Epithelial cell of esophagus (primary cell): ENCODE measurements around the gene MTA3.
A peak's percentile ranks its signal among the peaks of the same experiment; 100 is the strongest.
"Not testable (repeated sequence)": the region's sequence is repeated elsewhere in the genome, so short reads cannot be mapped to it uniquely, and the experiment has no call there.

Source experiments
- DNase-seq: peaks from one replicate; pipeline ENCODE4 v3.0.0; 2010; ENCODE audit warnings: low read depth
- H3K4me3 ChIP-seq: 2 replicates; pipeline ENCODE4 v1.5.1; 2011; ENCODE audit warnings: mild to moderate bottlenecking, low read length, control low read depth
- TF ChIP-seq, protein P1 (sequence below): IDR thresholded peaks from 2 replicates; pipeline ENCODE4 v1.5.1; 2011; ENCODE audit warnings: low read depth, mild to moderate bottlenecking, low read length, control low read depth, inconsistent platforms; ENCODE audit not compliant: insufficient read depth; ENCODE audit errors: missing control alignments

Gene MTA3

DNA sequence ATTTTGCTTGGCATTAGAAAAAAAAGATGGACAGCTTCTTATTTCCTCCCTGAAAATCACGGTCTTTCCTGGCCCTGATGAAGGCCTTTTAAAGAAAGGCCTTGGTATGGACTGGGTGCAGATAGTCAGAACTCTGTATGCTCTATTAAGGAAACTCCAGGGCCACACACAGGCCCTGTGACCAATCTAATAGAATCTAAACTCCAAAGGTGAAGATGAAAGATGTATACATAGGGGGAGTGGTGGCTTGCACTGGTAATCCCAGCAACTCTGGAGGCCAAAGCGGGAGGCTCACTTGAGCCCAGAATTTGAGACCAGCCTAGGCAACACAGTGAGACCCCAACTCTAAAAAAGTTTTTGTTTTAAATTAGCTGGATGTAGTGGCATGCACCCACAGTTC, 158.2 kb downstream of the MTA3 start:
- no peak for DNase-seq
- no peak overlapping the region for H3K4me3 ChIP-seq
- TF ChIP-seq, protein P1, sequence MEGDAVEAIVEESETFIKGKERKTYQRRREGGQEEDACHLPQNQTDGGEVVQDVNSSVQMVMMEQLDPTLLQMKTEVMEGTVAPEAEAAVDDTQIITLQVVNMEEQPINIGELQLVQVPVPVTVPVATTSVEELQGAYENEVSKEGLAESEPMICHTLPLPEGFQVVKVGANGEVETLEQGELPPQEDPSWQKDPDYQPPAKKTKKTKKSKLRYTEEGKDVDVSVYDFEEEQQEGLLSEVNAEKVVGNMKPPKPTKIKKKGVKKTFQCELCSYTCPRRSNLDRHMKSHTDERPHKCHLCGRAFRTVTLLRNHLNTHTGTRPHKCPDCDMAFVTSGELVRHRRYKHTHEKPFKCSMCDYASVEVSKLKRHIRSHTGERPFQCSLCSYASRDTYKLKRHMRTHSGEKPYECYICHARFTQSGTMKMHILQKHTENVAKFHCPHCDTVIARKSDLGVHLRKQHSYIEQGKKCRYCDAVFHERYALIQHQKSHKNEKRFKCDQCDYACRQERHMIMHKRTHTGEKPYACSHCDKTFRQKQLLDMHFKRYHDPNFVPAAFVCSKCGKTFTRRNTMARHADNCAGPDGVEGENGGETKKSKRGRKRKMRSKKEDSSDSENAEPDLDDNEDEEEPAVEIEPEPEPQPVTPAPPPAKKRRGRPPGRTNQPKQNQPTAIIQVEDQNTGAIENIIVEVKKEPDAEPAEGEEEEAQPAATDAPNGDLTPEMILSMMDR: no peak

DNA sequence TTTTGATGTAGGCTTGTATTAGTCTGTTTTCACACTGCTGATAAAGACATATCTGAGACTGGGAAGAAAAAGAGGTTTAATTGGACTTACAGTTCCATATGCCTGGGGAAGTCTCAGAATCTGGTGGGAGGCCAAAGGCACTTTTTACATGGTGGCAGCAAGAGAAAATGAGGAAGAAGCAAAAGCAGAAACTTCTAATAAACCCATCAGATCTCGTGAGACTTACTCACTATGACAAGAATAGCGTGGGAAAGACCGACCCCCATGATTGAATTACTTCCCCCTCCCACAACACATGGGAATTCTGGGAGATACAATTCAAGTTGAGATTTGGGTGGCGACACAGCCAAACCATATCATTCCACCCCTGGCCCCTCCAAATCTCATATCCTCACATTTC, 162.9 kb downstream of the MTA3 start:
- H3K4me3 ChIP-seq: not testable (repeated sequence)

DNA sequence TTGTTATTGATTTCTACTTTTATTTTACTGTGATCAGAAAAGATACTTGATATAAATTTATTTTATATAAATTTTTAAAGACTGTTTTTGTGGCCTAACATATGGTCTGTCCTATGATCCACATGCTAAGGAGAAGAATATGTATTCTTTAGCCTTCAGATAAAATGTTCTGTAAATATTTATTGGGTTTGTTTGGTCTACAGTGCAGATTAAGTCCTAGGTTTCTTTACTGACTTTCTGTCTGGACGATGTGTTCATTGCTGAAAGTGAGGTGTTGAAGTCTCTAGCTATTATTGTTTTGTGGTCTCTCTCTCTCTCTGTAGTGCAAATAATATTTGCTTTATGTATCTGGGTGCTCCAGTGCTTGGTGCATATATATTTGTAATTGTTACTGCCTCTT, 165.4 kb downstream of the MTA3 start:
- no peak overlapping the region for H3K4me3 ChIP-seq
- DNase-seq: no peak
- TF ChIP-seq, protein P1: no peak

More for the DNA sequence above, 162.9 kb downstream of the MTA3 start:
- not testable (repeated sequence) for DNase-seq

DNA sequence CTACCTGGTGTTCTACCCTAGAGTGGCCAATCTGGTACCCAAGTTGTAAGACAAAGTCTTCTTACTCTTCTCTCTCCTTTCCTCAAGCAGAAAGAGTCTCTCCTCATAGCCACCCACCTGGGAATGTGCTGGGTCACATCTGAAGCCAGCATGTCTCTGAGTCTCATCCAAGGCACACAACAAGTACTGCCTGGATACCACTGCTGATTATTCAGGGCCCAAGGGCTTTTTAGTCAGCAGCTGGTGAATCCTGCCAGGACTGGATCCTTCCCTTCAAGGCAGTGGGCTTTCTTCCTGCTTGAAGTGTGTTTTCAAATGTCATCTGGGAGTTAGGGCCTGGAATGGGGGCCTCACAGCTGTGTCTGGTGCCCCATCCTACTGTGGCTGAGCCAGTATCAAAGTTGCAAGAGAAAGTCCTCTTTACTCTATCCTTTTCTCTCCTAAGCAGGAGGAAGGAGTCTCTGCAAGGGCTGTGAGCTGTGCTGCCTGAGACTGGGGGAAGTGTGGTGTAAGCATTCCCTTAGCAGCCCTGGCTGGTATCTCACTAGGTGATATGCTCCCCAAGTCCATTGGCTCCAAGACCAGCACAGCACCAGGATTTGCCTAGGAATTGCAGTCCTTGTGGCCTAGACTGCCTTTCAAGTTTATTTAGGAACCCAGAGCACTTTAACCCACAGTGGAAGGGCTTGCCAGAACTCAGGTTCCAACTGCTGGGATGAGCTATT, 168.3 kb downstream of the MTA3 start:
- TF ChIP-seq, protein P1: no peak
- peak; percentile 30 for DNase-seq
- no peak overlapping the region for H3K4me3 ChIP-seq

DNA sequence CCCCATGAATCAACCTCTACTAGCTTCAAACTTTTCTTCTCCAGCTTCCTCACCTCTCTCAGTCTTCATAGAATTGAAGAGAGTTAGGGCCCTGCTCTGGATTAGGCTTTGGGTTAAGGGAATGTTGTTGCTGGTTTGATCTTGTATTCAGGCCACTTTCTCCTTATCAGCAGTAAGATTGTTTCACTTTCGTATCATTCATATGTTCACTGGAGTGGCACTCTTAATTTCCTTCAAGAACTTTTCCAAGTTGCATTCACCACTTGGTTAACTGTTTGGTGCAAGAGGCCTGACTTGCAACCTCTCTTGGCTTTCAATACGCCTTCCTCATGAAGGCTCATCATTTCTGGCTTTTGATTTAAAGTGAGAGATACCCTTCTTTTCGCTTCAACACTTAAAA, 172.7 kb downstream of the MTA3 start:
- no peak overlapping the region for H3K4me3 ChIP-seq
- TF ChIP-seq, protein P1: no peak
- no peak for DNase-seq

DNA sequence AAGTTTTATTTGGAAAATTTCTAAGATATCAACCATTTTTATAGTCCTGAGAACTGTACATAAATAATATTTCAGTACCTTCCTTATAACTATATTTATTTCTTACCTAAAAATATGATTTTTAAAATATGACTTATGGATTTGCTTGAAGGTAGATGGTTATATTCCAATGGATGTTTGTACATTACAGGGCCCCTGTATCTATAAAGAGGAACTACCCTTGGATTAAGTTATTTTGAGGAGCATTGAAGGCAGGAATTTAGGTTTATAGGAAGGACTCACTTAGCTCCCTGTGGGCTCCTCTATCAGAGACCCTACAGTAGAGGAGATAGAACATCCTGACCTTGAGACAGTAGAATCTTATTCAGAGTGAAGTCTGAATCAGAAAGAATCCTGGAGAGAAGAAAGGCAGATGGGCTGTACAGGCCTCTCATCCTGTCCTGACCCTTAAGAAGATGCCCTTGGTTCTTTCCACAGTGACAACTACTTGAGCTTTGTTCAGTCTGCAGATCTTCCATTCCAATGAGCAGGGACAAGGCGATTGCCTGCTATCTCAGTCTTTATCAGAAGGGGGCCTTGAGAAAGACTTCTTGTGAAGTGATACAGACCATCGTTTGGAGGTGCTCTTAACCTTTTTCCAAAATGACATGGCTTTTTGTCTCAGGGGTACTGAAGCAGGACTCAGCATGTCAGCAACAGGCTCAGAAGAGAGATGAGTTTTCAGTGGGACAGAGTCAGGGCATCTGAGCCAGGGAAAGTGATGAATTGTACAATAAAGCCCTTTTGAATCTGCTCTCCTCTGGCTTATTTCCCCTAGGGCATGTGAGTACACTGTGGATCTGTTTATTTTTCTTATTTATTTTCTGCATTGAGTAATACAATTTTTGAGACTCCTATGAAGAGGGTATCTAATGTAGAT, 174.6 kb downstream of the MTA3 start:
- no peak for DNase-seq
- TF ChIP-seq, protein P1: no peak
- no peak overlapping the region for H3K4me3 ChIP-seq

DNA sequence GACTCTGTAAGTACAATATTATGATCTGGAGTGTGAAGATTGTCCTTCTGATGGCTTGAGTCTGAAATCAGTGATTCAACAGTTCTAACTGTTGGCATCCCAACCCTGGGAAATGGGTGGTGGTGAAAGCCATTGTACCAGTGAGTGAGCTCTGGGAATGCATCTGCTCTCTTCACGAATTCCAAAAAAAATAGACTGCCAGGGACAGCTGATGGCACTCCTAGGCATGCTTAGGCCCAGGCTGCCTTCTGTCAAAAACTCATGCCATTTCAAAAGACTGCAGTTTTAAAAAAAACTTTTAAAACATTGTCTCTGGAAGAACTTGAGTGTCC, 175.2 kb downstream of the MTA3 start:
- DNase-seq: no peak
- H3K4me3 ChIP-seq: no peak overlapping the region
- TF ChIP-seq, protein P1: no peak
